ENCODE data around the gene D2HGDH.

DNA sequence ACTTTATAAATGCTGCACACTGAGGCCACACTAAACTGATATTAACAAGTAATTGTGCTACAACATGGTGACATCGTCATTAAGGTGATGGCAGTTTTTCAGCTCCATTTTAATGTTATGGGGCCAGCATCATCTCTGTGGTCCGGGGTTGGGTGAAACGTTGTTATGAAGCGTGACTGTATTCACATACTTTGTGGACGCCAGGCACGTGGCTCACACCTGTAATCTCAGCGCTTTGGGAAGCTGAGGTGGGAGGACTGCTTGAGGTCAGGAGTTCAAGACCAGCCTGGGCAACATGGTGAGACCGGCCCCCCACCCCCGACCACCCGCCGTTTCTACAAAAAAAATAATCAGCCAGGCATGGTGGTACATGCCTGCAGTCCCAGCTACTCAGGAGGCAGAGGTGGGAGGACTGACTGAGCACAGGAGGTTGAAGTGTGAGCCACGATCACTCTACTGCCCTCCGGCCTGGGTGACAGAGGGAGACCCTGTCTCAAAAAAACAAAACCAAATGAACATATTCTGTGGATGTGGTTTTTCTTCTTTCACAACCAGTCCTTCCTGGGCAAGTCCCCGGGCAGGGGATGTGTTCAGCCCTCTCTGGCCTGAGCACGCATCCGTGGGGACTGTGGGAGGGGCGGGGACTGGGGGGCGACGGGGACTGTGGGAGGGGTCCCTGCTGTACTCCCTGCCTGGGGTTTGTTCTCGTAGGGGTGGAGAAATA lies 29.3 kb downstream of the D2HGDH start:
- TF ChIP-seq EZH2 (IDR thresholded peaks at IDR 0.05) (no peak), POLR2AphosphoS5 (IDR thresholded peaks at IDR 0.05; ENCODE audit: borderline replicate concordance, low read depth, low read length) (no peak)
